Kidney (tissue), 14 donors: ENCODE measurements around the gene PTPRG. TPM values are rescaled to one million over a fixed set of nuclear protein-coding genes. Genes with fewer than 3 reads are reported as not detected.

Experiments
- DNase-seq, 5 donors: peaks; one replicate each; pipeline ENCODE4 v3.0.0-alpha.2; 2013 to 2020
- FAIRE-seq: peaks from 2 replicates; lab custom pipeline; 2012; peaks lifted over from hg19 to GRCh38; lab: Jason Lieb, UNC
- H3K27ac ChIP-seq, 2 donors: one replicate each; pipeline ENCODE4 v1.7.0; 2013; ENCODE audit warnings: low read depth in 2 of 2, low read length in 2 of 2, inconsistent platforms in 1 of 2
- H3K27me3 ChIP-seq: one replicate; pipeline ENCODE4 v1.7.1; 2013; ENCODE audit warnings: low read length, inconsistent platforms; ENCODE audit not compliant: control insufficient read depth, insufficient read depth
- H3K36me3 ChIP-seq, 3 donors: one replicate each; pipeline versions ENCODE4 v1.7.0 to v1.7.1; 2013; ENCODE audit warnings: low read length in 3 of 3, control low read depth in 1 of 3, inconsistent platforms in 1 of 3; ENCODE audit not compliant: insufficient read depth in 3 of 3, control insufficient read depth in 2 of 3
- H3K4me1 ChIP-seq, 3 donors: one replicate each; pipeline versions ENCODE4 v1.7.0 to v1.7.1; 2013; ENCODE audit warnings: low read length in 3 of 3, inconsistent platforms in 1 of 3, low read depth in 1 of 3; ENCODE audit not compliant: control insufficient read depth in 2 of 3, insufficient read depth in 2 of 3
- H3K4me3 ChIP-seq, 3 donors: one replicate each; pipeline versions ENCODE4 v1.7.0 to v1.8.1; 2013; ENCODE audit warnings: low read length in 3 of 3, control low read depth in 1 of 3, inconsistent platforms in 1 of 3
- H3K9ac ChIP-seq, 3 donors: one replicate each; pipeline versions ENCODE4 v1.7.0 to v1.7.1; 2013; ENCODE audit warnings: low read length in 3 of 3, control low read depth in 1 of 3, inconsistent platforms in 1 of 3
- H3K9me3 ChIP-seq, 3 donors: one replicate each; pipeline versions ENCODE4 v1.7.0 to v1.7.1; 2013; ENCODE audit warnings: low read length in 3 of 3, control low read depth in 1 of 3, inconsistent platforms in 1 of 3; ENCODE audit not compliant: control insufficient read depth in 2 of 3, insufficient read depth in 1 of 3
- CTCF ChIP-seq: IDR thresholded peaks from 3 replicates; pipeline ENCODE4 v1.5.1; 2012; ENCODE audit warnings: mild to moderate bottlenecking, moderate library complexity, borderline replicate concordance; ENCODE audit not compliant: insufficient read depth; ENCODE audit errors: extremely low read depth
- intact Hi-C: fragments of 100-400 bp; cut with DNase I; formaldehyde crosslinking; loops from one replicate; pipeline ENCODE4 v1.11.1; 2022
- polyA plus RNA-seq: library from polyadenylated mRNA; stranded (reverse); fragments of 350-450 nt; fragmentation: Illumina TruSeq; extraction: RNeasy Lipid Tissue Mini Kit (QIAGEN cat#74804); gene quantifications from one replicate; pipeline ENCODE4 v1.2.3, GENCODE V29; 2014; ENCODE audit warnings: low read depth, low replicate concordance; ENCODE audit not compliant: insufficient read depth
- total RNA-seq: library from RNA; stranded (reverse); fragmentation: NEBNext Ultra II Directional; extraction: Animal tissue kit (Norgen Biotek cat#: 25700); gene quantifications from one replicate; pipeline ENCODE4 v1.2.1, GENCODE V29; 2021
- donor health status: control.
- donor health status: control.
- donor health status: control.
- donor health status: control.
- donor health status: control.
- donor health status: DM: yes; HTN: yes; CAD: no.
- donor health status: Normal renal cell carcinoma (clear cell type).

PTPRG gene
- total and polyA plus RNA-seq, 2 donors from 2014 or later, result 9.2 to 154 TPM

DNA sequence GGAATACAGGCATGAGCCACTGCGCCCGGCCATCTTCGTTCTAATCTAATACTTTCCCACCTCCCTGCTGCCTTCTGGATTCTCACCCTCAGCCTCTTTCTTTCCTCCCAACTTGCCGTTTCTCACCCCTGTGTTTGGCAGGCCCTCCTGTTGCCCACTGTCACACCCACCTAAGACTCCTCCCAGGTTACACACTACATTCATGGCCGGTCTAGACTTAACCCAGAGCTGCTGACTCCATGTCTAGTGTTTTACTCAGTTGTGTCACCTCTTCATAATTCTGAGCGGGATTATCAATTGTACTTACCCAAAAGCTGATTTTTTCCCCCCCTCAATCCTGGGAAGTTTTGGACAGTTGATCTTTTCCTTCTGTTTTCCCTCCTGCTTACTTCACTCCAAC, 588.2 kb downstream of the PTPRG start:
- H3K36me3 ChIP-seq, result no peaks in the 10 kb centered on the region
- intact Hi-C loops, result no loop called here
- H3K9ac ChIP-seq, result no peak overlapping the region
- no peaks in the 10 kb centered on the region for H3K9me3 ChIP-seq
- DNase-seq, result no peak
- H3K4me1 ChIP-seq, result no peaks in the 10 kb centered on the region
- no peak for FAIRE-seq
- TF ChIP-seq CTCF, result no peak
- H3K27ac ChIP-seq, result no peak overlapping the region
- no peak overlapping the region for H3K4me3 ChIP-seq
- H3K27me3 ChIP-seq, result no peaks in the 10 kb centered on the region

DNA sequence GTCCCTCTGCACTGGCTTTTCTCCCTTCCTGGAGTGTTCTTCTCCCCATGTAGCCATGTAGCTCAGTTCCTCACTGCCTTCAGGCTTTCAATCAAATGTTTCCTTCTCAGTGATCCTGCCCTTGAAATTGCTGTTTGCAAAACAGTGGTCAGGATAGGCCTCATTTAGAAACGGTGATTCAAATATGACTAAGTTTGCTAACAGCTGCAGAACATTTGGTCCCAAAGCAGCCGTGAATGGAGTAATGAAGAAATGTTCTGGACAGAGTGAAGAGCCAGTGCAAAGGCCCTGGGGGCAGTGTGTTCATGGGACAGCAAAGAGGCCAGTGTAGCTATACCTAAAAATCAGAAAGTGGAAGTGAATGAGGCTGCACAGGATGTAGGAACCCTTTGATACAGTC, 588.6 kb downstream of the PTPRG start:
- Histone ChIP-seq H3K9me3 (no peaks in the 10 kb centered on the region), H3K27me3 (no peaks in the 10 kb centered on the region), H3K4me1 (no peaks in the 10 kb centered on the region), H3K9ac (no peak overlapping the region), H3K36me3 (no peaks in the 10 kb centered on the region), H3K4me3 (no peak overlapping the region), H3K27ac (no peak overlapping the region)
- DNase-seq (no peak), FAIRE-seq (no peak)
- intact Hi-C loops, result no loop called here
- no peak for TF ChIP-seq CTCF

DNA sequence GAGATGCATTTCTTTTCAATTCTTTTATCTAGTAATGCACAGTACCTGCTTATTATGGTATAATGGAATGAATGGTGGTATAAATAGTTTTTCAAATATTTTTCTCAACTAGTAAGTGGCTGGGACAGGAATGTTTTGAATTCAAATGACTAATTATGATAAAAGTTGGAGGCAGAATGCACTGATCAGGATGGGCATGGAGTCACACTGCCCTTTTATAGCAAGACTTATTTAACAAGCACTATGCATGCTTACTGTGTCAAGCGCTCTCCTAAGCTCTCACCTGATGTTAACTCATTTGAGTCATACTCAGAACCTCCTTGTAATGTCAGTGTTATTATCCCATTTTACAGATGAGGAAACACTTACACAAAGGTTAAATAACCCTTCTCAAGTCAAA, 590.2 kb downstream of the PTPRG start:
- Histone ChIP-seq H3K9me3 (no peaks in the 10 kb centered on the region), H3K4me1 (no peaks in the 10 kb centered on the region), H3K27ac (no peak overlapping the region), H3K9ac (no peak overlapping the region), H3K4me3 (no peak overlapping the region), H3K36me3 (no peaks in the 10 kb centered on the region), H3K27me3 (no peaks in the 10 kb centered on the region)
- TF ChIP-seq CTCF, result no peak
- intact Hi-C loops, result no loop called here
- FAIRE-seq, result no peak
- no peak for DNase-seq

DNA sequence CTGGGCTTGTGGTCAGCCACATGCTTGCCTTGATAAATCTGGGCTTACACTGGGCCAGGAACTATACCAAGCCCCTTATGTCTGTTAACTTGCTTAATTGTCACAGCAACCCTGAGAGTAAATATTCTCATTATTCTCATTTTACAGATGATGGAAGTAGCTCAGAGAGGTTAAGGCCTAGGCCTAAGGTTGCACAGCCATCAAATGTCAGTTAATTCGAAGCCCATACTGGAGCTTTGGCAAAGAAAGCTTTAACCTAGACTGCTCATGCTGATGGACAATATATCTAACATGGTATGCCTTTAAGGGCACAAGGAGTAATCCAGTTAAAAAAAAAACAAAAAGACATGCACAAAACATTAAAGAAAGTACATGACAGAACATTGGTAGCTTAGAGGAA, 591.9 kb downstream of the PTPRG start:
- FAIRE-seq (no peak), DNase-seq (no peak)
- H3K4me1 ChIP-seq, result no peaks in the 10 kb centered on the region
- no peak overlapping the region for H3K27ac ChIP-seq
- TF ChIP-seq CTCF, result no peak
- intact Hi-C loops, result no loop called here
- H3K9me3 ChIP-seq, result no peaks in the 10 kb centered on the region
- no peak overlapping the region for H3K9ac ChIP-seq
- H3K4me3 ChIP-seq, result no peak overlapping the region
- peaks cover 2 to 5% (median 5%) of the 10 kb centered on the region in 3 donors for H3K36me3 ChIP-seq
- no peaks in the 10 kb centered on the region for H3K27me3 ChIP-seq
